ENCODE results near the gene FARP1. TPM values are rescaled to one million over a fixed set of nuclear protein-coding genes. Genes with fewer than 3 reads are reported as not detected.

FARP1 gene
- total RNA-seq, 1 experiment from 2014 or later = 96.6 TPM

GRCh38 chr13:98320561-98321105 is 177.7 kb downstream of the FARP1 start:
- TF ChIP-seq ATF6 (CRISPR knock-in tag; IDR thresholded peaks at IDR 0.05) (no peak), NFE2L1 (CRISPR knock-in tag; IDR thresholded peaks at IDR 0.05) (no peak), OVOL2 (CRISPR knock-in tag; IDR thresholded peaks at IDR 0.05; ENCODE audit: borderline replicate concordance) (no peak), AR (CRISPR knock-in tag; IDR thresholded peaks at IDR 0.05) (no peak), E2F4 (CRISPR knock-in tag; IDR thresholded peaks at IDR 0.05; ENCODE audit: borderline replicate concordance, low read depth) (no peak), HMGXB4 (CRISPR knock-in tag; IDR thresholded peaks at IDR 0.05) (no peak), MAX (CRISPR knock-in tag; IDR thresholded peaks at IDR 0.05) (no peak), ZNF425 (CRISPR knock-in tag; conservative IDR thresholded peaks at IDR 0.05) (no peak)
- H3K36me3 Mint-ChIP-seq = peaks cover 2% of the 10 kb centered on the region; the same call in 1 of the 2 replicates
- no peaks in the 10 kb centered on the region for H3K27me3 Mint-ChIP-seq (ENCODE audit: low read depth)
- H3K27ac Mint-ChIP-seq = no peak overlapping the region
- ATAC-seq (no peak), DNase-seq (ENCODE audit: low spot score) (no peak)
- peaks cover 68% of the 10 kb centered on the region for H3K4me1 Mint-ChIP-seq
- no peak overlapping the region for H3K4me3 Mint-ChIP-seq
- CTCF ChIA-PET = no interaction called here
- POLR2A ChIA-PET = no interaction called here
- no peaks in the 10 kb centered on the region for H3K9me3 Mint-ChIP-seq

GRCh38 chr13:98321395-98321794 is 178.5 kb downstream of the FARP1 start:
- H3K27me3 Mint-ChIP-seq (ENCODE audit: low read depth) = no peaks in the 10 kb centered on the region
- no peaks in the 10 kb centered on the region for H3K9me3 Mint-ChIP-seq
- no peak overlapping the region for H3K4me3 Mint-ChIP-seq
- H3K36me3 Mint-ChIP-seq = peaks cover 2% of the 10 kb centered on the region; the same call in 1 of the 2 replicates
- H3K27ac Mint-ChIP-seq = peak overlapping the region; percentile 43; the same call in 1 of the 2 replicates
- DNase-seq (ENCODE audit: low spot score) = no peak
- TF ChIP-seq ATF2 (CRISPR knock-in tag; IDR thresholded peaks at IDR 0.05; ENCODE audit: borderline replicate concordance, low read depth) (no peak), NFE2L1 (CRISPR knock-in tag; IDR thresholded peaks at IDR 0.05) (no peak)
- no peak for ATAC-seq
- H3K4me1 Mint-ChIP-seq = peaks cover 68% of the 10 kb centered on the region
- POLR2A ChIA-PET = no interaction called here
- CTCF ChIA-PET = interaction anchor here (1.3 kb wide), 1 partner anchor 127 kb away, joined by 3 read pairs; no protein-coding TSS in a partner anchor

Data from WTC11 (cell line).